Smooth muscle cell (in vitro differentiated cells): ENCODE measurements around the gene VPS72. TPM values are rescaled to one million over a fixed set of nuclear protein-coding genes. Genes with fewer than 3 reads are reported as not detected.

Experiments
- DNase-seq: peaks from one replicate; lab custom pipeline; 2025; ENCODE audit not compliant: unreplicated experiment; lab: John Stamatoyannopoulos, UW
- H2AFZ ChIP-seq: fragments of 200-600 bp; sonication (generic); 2 replicates; pipeline ENCODE4 v1.6.0; 2016; ENCODE audit warnings: antibody characterized with exemption, low read depth, mild to moderate bottlenecking
- H3F3A ChIP-seq: fragments of 200-600 bp; sonication (generic); 2 replicates; pipeline ENCODE4 v1.6.0; 2017; ENCODE audit warnings: antibody characterized with exemption, low read depth
- H3K27ac ChIP-seq: fragments of 200-600 bp; sonication (generic); 2 replicates; pipeline ENCODE4 v1.5.1; 2016; ENCODE audit warnings: low read depth, mild to moderate bottlenecking
- H3K27me3 ChIP-seq: fragments of 200-600 bp; sonication (generic); 2 replicates; pipeline ENCODE4 v1.6.1; 2016; ENCODE audit warnings: low read depth, mild to moderate bottlenecking
- H3K36me3 ChIP-seq: fragments of 200-600 bp; sonication (generic); 2 replicates; pipeline ENCODE4 v1.5.1; 2016; ENCODE audit warnings: low read depth
- H3K4me1 ChIP-seq: fragments of 200-600 bp; sonication (generic); 2 replicates; pipeline ENCODE4 v1.5.1; 2016; ENCODE audit warnings: low read depth
- H3K4me2 ChIP-seq: fragments of 200-600 bp; sonication (generic); 2 replicates; pipeline ENCODE4 v1.6.0; 2016; ENCODE audit warnings: mild to moderate bottlenecking
- H3K4me3 ChIP-seq: fragments of 200-600 bp; sonication (generic); 2 replicates; pipeline ENCODE4 v1.5.1; 2016; ENCODE audit warnings: mild to moderate bottlenecking
- H3K79me2 ChIP-seq: fragments of 200-600 bp; sonication (generic); 2 replicates; pipeline ENCODE4 v1.6.0; 2016; ENCODE audit warnings: low read depth, mild to moderate bottlenecking
- H3K9ac ChIP-seq: fragments of 200-600 bp; sonication (generic); 2 replicates; pipeline ENCODE4 v1.6.0; 2016; ENCODE audit warnings: low read depth
- H3K9me3 ChIP-seq: fragments of 200-600 bp; sonication (generic); replicated peaks from 2 replicates; pipeline ENCODE4 v1.5.1; 2016; ENCODE audit warnings: low read depth
- H4K20me1 ChIP-seq: fragments of 200-600 bp; sonication (generic); 2 replicates; pipeline ENCODE4 v1.6.0; 2016; ENCODE audit warnings: low read depth
- WGBS: methylation state at CpG from one replicate; pipeline ENCODE4 v1.1.7; 2016; ENCODE audit warnings: low lambda C conversion rate; 5-methylcytosine and 5-hydroxymethylcytosine counted together
- polyA plus RNA-seq: library from polyadenylated mRNA; unstranded; fragments of >200 nt; fragmentation: Nextera tagmentation; extraction: Ambion mirVana; gene quantifications from 2 replicates; pipeline ENCODE4 v1.2.1, GENCODE V29; 2016
- total RNA-seq: library from RNA; depleted of rRNA; stranded (reverse); fragments of >200 nt; gene quantifications from 2 replicates; pipeline ENCODE4 v1.2.3, GENCODE V29; 2014
- TF ChIP-seq, protein P1 (sequence below): fragments of 200-600 bp; sonication (generic); IDR thresholded peaks from 2 replicates; pipeline ENCODE4 v1.5.1; 2017; ENCODE audit warnings: borderline replicate concordance, mild to moderate bottlenecking, antibody characterized with exemption; ENCODE audit not compliant: insufficient read depth, poor library complexity, severe bottlenecking

The VPS72 gene
- total and polyA plus RNA-seq, 2 experiments from 2014 or later, result 35.0 to 57.9 TPM

DNA sequence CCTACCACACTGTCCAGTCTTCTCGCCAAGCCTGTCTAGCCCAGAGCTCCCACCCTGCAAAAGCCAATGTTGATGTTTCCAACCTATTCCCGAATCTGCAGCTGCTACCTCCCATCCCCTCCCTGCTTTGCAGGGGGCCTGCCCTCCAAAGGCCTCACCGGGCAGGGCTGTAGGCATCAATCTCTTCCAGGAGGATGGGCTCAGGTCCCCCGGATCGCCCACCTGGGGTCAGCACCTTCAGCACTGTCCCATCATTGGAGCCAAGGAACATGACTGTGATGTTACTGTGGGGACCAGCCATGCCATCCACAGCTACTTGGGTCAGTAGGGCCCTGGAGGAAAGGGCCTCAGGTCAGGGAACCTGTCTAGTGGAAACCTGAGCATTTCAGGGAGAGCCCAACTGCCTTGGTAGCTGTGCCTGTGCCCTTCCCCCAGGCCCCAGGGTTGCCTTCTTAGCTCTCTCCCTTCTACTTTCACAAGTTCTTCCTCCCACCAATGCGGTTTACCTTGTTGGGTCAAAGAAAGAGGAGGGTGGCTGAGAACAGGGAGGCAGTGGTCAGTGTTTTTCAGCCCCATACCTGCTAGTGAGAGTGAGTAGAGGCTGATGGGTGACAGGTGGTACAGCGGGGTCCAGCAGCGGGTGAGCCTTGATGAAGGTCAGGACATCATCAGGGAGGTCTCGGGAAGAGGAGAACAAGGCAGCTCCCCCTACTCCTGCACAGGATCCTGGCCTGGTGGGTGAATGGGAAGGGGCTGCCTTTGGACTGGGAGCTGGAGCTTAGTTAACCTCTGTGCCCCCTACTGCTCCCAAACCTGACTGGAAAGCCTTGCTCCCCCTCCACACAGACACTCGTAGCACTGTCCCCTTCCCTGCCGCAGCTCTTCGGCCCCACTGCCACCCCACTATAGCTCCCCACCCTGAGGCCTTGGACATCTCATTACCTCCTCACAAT lies 54.3 kb downstream of the VPS72 start:
- Histone ChIP-seq H3K4me2 (no peak overlapping the region), H3K9ac (no peak overlapping the region), H4K20me1 (no peaks in the 10 kb centered on the region), H3K4me1 (peaks cover 6% of the 10 kb centered on the region), H3K9me3 (no peaks in the 10 kb centered on the region), H2AFZ (no peak overlapping the region), H3K27me3 (peaks cover 13% of the 10 kb centered on the region), H3K36me3 (no peaks in the 10 kb centered on the region), H3K4me3 (no peak overlapping the region), H3K27ac (no peak overlapping the region), H3F3A (no peaks in the 10 kb centered on the region), H3K79me2 (no peaks in the 10 kb centered on the region)
- no peak for DNase-seq
- TF ChIP-seq, protein P1, sequence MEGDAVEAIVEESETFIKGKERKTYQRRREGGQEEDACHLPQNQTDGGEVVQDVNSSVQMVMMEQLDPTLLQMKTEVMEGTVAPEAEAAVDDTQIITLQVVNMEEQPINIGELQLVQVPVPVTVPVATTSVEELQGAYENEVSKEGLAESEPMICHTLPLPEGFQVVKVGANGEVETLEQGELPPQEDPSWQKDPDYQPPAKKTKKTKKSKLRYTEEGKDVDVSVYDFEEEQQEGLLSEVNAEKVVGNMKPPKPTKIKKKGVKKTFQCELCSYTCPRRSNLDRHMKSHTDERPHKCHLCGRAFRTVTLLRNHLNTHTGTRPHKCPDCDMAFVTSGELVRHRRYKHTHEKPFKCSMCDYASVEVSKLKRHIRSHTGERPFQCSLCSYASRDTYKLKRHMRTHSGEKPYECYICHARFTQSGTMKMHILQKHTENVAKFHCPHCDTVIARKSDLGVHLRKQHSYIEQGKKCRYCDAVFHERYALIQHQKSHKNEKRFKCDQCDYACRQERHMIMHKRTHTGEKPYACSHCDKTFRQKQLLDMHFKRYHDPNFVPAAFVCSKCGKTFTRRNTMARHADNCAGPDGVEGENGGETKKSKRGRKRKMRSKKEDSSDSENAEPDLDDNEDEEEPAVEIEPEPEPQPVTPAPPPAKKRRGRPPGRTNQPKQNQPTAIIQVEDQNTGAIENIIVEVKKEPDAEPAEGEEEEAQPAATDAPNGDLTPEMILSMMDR, result no peak
- 91% methylated on average over 12 of the region's 12 CpGs for WGBS

DNA sequence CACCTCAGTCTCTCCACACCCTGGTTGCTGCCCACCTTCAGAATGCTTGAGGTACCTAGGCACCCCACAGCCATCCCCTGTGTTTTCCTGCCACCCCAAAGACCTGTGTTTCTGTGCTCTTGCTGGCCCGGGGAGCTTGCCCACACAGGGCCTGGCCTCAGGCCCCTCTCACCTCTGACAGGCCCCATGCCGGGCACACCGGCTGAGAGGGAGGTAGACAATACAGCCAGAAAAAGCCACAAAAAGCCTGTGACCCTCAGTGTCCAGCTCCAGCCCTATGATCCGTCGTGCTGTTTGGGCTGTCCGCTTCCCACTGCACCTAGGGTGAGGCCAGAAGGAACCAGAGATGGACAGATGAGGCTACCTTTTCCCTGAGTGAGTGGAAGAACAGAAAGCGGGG lies 55.0 kb downstream of the VPS72 start:
- Histone ChIP-seq H3K4me3 (no peak overlapping the region), H3K27ac (no peak overlapping the region), H3K27me3 (peaks cover 13% of the 10 kb centered on the region), H3K4me1 (peaks cover 6% of the 10 kb centered on the region), H4K20me1 (no peaks in the 10 kb centered on the region), H3F3A (no peaks in the 10 kb centered on the region), H3K9me3 (no peaks in the 10 kb centered on the region), H3K36me3 (no peaks in the 10 kb centered on the region), H3K79me2 (no peaks in the 10 kb centered on the region), H3K4me2 (no peak overlapping the region), H3K9ac (no peak overlapping the region), H2AFZ (no peak overlapping the region)
- 98% methylated on average over 7 of the region's 7 CpGs for WGBS
- TF ChIP-seq, protein P1, result no peak
- DNase-seq, result no peak

DNA sequence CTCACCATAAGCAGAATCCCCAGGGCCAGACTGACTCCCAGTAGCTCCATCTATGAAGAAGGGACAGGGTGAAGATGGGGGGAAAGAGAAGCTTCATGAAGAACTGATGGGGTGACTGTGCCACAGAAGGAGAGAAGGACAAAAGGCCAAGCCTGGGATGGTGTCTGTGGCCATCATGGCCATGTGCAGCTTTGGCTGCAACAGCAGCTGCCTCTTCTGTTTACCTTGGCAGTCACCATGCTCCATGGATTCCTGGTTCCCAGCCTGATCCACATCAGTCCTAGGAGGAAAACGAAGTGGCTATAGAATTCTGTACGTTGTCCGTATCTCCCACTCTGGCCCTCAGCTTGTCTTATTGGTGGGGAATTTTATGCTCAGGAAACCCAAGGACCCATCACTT lies 55.6 kb downstream of the VPS72 start:
- no peak overlapping the region for H3K4me2 ChIP-seq
- H3K4me1 ChIP-seq, result peaks cover 6% of the 10 kb centered on the region
- H3K4me3 ChIP-seq, result no peak overlapping the region
- 100% methylated on average over 3 of the region's 3 CpGs for WGBS
- no peaks in the 10 kb centered on the region for H4K20me1 ChIP-seq
- H3K9me3 ChIP-seq, result no peaks in the 10 kb centered on the region
- TF ChIP-seq, protein P1, result no peak
- no peaks in the 10 kb centered on the region for H3K79me2 ChIP-seq
- no peaks in the 10 kb centered on the region for H3K36me3 ChIP-seq
- no peak overlapping the region for H2AFZ ChIP-seq
- H3K9ac ChIP-seq, result no peak overlapping the region
- H3K27me3 ChIP-seq, result peaks cover 13% of the 10 kb centered on the region
- H3K27ac ChIP-seq, result no peak overlapping the region
- H3F3A ChIP-seq, result no peaks in the 10 kb centered on the region
- DNase-seq, result no peak
